H1 (cell line): ENCODE measurements around the gene GRAP.

Experiments used
- ATF2 ChIP-seq: IDR thresholded peaks from 2 replicates; pipeline ENCODE4 v1.6.1; 2012; ENCODE audit warnings: low read length, inconsistent platforms
- CREB1 ChIP-seq: IDR thresholded peaks from 2 replicates; pipeline ENCODE4 v1.6.1; 2012; ENCODE audit warnings: inconsistent platforms
- JUN ChIP-seq: IDR thresholded peaks from 2 replicates; pipeline ENCODE4 v1.6.1; 2011; ENCODE audit warnings: low read depth, mild to moderate bottlenecking, improper control_type of control experiment, low read length
- POLR2A ChIP-seq, 2 experiments: IDR thresholded peaks; 1 replicate in 1 of 2; 2 replicates in 1 of 2; pipeline ENCODE4 v1.6.1; 2011; ENCODE audit warnings: low read depth in 2 of 2, low read length in 2 of 2, mild to moderate bottlenecking in 2 of 2; ENCODE audit errors: control extremely low read depth in 1 of 2
- SP2 ChIP-seq: IDR thresholded peaks from 2 replicates; pipeline ENCODE4 v1.6.1; 2012; ENCODE audit warnings: mild to moderate bottlenecking, low read length, inconsistent platforms
- SP4 ChIP-seq: IDR thresholded peaks from 2 replicates; pipeline ENCODE4 v1.6.1; 2012; ENCODE audit warnings: low read length, inconsistent platforms

- TF ChIP-seq POLR2A (IDR thresholded peaks at IDR 0.05; ENCODE audit: control extremely low read depth in 1 of 2, low read depth in 2 of 2, low read length in 2 of 2): no peak
- TF ChIP-seq CREB1: no peak
- TF ChIP-seq JUN: no peak
- no peak for TF ChIP-seq SP4
- TF ChIP-seq ATF2: no peak
- no peak for TF ChIP-seq SP2
Observed at GRCh38 chr17:19019041-19019941, 27.5 kb downstream of the GRAP start.
